H1 (cell line): ENCODE data around the gene TGIF1. TPM values are rescaled to one million over a fixed set of nuclear protein-coding genes. Genes with fewer than 3 reads are reported as not detected.

Experiments
- BCL11A ChIP-seq, 2 experiments: IDR thresholded peaks; one replicate each; pipeline ENCODE4 v1.6.1; 2011; ENCODE audit warnings: low read depth in 2 of 2, low read length in 2 of 2, mild to moderate bottlenecking in 2 of 2
- CBX8 ChIP-seq: fragments of 300-800, 300-1000 bp; sonication (generic); IDR thresholded peaks from 2 replicates; pipeline ENCODE4 v1.7.1; 2016; ENCODE audit warnings: low read depth, low read length, borderline replicate concordance
- KDM4A ChIP-seq: IDR thresholded peaks from one replicate; pipeline ENCODE4 v1.7.1; 2012; ENCODE audit warnings: low read depth, mild to moderate bottlenecking, moderate library complexity, low read length, inconsistent platforms; ENCODE audit not compliant: severe bottlenecking
- ZNF274 ChIP-seq: IDR thresholded peaks from 2 replicates; pipeline ENCODE4 v1.7.0; 2012; ENCODE audit warnings: low read length, borderline replicate concordance; ENCODE audit errors: extremely low read depth
- polyA plus RNA-seq, 7 experiments: library from polyadenylated mRNA; depleted of rRNA in 3 of 7; stranded (reverse) in 5 of 7; unstranded in 2 of 7; fragments of >200 nt in 5 of 7; fragments of 200-250 nt in 2 of 7; gene quantifications; 1 replicate in 5 of 7; 2 replicates in 1 of 7; 4 replicates in 1 of 7; pipeline versions ENCODE4 v1.2.1 to v1.2.3, GENCODE V29; 2011 to 2013; ENCODE audit warnings: missing spikeins in 2 of 7, mixed read lengths in 2 of 7
- total RNA-seq: library from RNA; stranded (reverse); fragmentation: NEBNext Ultra II Directional; extraction: Animal tissue kit (Norgen Biotek cat#: 25700); gene quantifications from 2 replicates; pipeline ENCODE4 v1.2.1, GENCODE V29; 2021
- TF ChIP-seq, protein P1 (sequence below): fragments of 300-600 bp; sonication (generic); IDR thresholded peaks from 2 replicates; pipeline ENCODE4 v1.7.1; 2012; ENCODE audit warnings: low read length, moderate library complexity, mild to moderate bottlenecking, inconsistent platforms; ENCODE audit not compliant: insufficient replicate concordance

TGIF1 gene
- total and polyA plus RNA-seq, 2 of the 8 experiments (the other 6 are each of a cell fraction or from before 2014, with no cell fraction given): 256 to 262 TPM

- TF ChIP-seq, protein P1, sequence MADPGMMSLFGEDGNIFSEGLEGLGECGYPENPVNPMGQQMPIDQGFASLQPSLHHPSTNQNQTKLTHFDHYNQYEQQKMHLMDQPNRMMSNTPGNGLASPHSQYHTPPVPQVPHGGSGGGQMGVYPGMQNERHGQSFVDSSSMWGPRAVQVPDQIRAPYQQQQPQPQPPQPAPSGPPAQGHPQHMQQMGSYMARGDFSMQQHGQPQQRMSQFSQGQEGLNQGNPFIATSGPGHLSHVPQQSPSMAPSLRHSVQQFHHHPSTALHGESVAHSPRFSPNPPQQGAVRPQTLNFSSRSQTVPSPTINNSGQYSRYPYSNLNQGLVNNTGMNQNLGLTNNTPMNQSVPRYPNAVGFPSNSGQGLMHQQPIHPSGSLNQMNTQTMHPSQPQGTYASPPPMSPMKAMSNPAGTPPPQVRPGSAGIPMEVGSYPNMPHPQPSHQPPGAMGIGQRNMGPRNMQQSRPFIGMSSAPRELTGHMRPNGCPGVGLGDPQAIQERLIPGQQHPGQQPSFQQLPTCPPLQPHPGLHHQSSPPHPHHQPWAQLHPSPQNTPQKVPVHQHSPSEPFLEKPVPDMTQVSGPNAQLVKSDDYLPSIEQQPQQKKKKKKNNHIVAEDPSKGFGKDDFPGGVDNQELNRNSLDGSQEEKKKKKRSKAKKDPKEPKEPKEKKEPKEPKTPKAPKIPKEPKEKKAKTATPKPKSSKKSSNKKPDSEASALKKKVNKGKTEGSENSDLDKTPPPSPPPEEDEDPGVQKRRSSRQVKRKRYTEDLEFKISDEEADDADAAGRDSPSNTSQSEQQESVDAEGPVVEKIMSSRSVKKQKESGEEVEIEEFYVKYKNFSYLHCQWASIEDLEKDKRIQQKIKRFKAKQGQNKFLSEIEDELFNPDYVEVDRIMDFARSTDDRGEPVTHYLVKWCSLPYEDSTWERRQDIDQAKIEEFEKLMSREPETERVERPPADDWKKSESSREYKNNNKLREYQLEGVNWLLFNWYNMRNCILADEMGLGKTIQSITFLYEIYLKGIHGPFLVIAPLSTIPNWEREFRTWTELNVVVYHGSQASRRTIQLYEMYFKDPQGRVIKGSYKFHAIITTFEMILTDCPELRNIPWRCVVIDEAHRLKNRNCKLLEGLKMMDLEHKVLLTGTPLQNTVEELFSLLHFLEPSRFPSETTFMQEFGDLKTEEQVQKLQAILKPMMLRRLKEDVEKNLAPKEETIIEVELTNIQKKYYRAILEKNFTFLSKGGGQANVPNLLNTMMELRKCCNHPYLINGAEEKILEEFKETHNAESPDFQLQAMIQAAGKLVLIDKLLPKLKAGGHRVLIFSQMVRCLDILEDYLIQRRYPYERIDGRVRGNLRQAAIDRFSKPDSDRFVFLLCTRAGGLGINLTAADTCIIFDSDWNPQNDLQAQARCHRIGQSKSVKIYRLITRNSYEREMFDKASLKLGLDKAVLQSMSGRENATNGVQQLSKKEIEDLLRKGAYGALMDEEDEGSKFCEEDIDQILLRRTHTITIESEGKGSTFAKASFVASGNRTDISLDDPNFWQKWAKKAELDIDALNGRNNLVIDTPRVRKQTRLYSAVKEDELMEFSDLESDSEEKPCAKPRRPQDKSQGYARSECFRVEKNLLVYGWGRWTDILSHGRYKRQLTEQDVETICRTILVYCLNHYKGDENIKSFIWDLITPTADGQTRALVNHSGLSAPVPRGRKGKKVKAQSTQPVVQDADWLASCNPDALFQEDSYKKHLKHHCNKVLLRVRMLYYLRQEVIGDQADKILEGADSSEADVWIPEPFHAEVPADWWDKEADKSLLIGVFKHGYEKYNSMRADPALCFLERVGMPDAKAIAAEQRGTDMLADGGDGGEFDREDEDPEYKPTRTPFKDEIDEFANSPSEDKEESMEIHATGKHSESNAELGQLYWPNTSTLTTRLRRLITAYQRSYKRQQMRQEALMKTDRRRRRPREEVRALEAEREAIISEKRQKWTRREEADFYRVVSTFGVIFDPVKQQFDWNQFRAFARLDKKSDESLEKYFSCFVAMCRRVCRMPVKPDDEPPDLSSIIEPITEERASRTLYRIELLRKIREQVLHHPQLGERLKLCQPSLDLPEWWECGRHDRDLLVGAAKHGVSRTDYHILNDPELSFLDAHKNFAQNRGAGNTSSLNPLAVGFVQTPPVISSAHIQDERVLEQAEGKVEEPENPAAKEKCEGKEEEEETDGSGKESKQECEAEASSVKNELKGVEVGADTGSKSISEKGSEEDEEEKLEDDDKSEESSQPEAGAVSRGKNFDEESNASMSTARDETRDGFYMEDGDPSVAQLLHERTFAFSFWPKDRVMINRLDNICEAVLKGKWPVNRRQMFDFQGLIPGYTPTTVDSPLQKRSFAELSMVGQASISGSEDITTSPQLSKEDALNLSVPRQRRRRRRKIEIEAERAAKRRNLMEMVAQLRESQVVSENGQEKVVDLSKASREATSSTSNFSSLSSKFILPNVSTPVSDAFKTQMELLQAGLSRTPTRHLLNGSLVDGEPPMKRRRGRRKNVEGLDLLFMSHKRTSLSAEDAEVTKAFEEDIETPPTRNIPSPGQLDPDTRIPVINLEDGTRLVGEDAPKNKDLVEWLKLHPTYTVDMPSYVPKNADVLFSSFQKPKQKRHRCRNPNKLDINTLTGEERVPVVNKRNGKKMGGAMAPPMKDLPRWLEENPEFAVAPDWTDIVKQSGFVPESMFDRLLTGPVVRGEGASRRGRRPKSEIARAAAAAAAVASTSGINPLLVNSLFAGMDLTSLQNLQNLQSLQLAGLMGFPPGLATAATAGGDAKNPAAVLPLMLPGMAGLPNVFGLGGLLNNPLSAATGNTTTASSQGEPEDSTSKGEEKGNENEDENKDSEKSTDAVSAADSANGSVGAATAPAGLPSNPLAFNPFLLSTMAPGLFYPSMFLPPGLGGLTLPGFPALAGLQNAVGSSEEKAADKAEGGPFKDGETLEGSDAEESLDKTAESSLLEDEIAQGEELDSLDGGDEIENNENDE: no peak
- TF ChIP-seq BCL11A (IDR thresholded peaks at IDR 0.05; ENCODE audit: low read depth in 2 of 2, low read length in 2 of 2) (no peak), ZNF274 (no peak), KDM4A (no peak), CBX8 (no peak)
- TF ChIP-seq, all 59 proteins: peak for 0
Observed at GRCh38 chr18:3491981-3492555, 42.1 kb downstream of the TGIF1 start (continued).
